Measurements from ENCODE around the gene BAHCC1.

Gene BAHCC1

GRCh38 chr17:81398832-81399411, 3.7 kb downstream of the BAHCC1 start:
- no peak for DNase-seq

- DNase-seq, result no peak
Measured at GRCh38 chr17:81399481-81400153, 4.4 kb downstream of the BAHCC1 start.

GRCh38 chr17:81400154-81400977, 5.1 kb downstream of the BAHCC1 start:
- no peak for DNase-seq

- no peak for DNase-seq
Measured at GRCh38 chr17:81400996-81401722, 5.9 kb downstream of the BAHCC1 start.

GRCh38 chr17:81401723-81402529, 6.7 kb downstream of the BAHCC1 start:
- DNase-seq, result peak; percentile 38

- DNase-seq, result no peak
Measured at GRCh38 chr17:81402530-81402941, 7.3 kb downstream of the BAHCC1 start.

GRCh38 chr17:81402981-81403467, 7.8 kb downstream of the BAHCC1 start:
- DNase-seq, result no peak

- DNase-seq, result no peak
Measured at GRCh38 chr17:81403671-81404534, 8.6 kb downstream of the BAHCC1 start.

GRCh38 chr17:81404558-81405165, 9.4 kb downstream of the BAHCC1 start:
- DNase-seq, result no peak

- no peak for DNase-seq
Measured at GRCh38 chr17:81405411-81405872, 10.2 kb downstream of the BAHCC1 start.

GRCh38 chr17:81406117-81406953, 11.1 kb downstream of the BAHCC1 start:
- no peak for DNase-seq

GRCh38 chr17:81408049-81408448, 12.8 kb downstream of the BAHCC1 start:
- no peak for DNase-seq

- no peak for DNase-seq
Measured at GRCh38 chr17:81409190-81409935, 14.1 kb downstream of the BAHCC1 start.

- no peak for DNase-seq
Measured at GRCh38 chr17:81410852-81411251, 15.6 kb downstream of the BAHCC1 start.

- DNase-seq, result no peak
Measured at GRCh38 chr17:81411305-81411704, 16.0 kb downstream of the BAHCC1 start.

GRCh38 chr17:81412490-81413093, 17.3 kb downstream of the BAHCC1 start:
- peak; percentile 71 for DNase-seq

GRCh38 chr17:81413497-81414135, 18.4 kb downstream of the BAHCC1 start:
- DNase-seq, result no peak

All from CD4-positive, alpha-beta T cell treated with Interleukin-15 for 1 hour (primary cell).